Panc1 (cell line): ENCODE results near the gene SMURF1. TPM values are rescaled to one million over a fixed set of nuclear protein-coding genes. Genes with fewer than 3 reads are reported as not detected.

Experiments
- ATAC-seq: fragments of 200-7000 bp; cut with Tn5 transposase; 2 replicates; pipeline ENCODE4 v1.9.1; 2020; ENCODE audit warnings: mild to moderate bottlenecking, moderate library complexity
- BruUV-seq: library from RNA; stranded (reverse); fragments of 400-500 nt; replicated peaks from 2 replicates; lab custom pipeline; 2021; lab: Mats Ljungman, UMichigan
- CTCF ChIA-PET: fragments of 300-600 bp; sonication (Branson Sonifier 250); formaldehyde crosslinking; loops from one replicate; lab custom pipeline; 2022; ENCODE audit warnings: antibody characterized with exemption; lab: Charles Lee
- POLR2A ChIA-PET: fragments of 300-600 bp; sonication (Branson Sonifier 250); formaldehyde crosslinking; loops from one replicate; lab custom pipeline; 2022; ENCODE audit warnings: antibody characterized with exemption; lab: Charles Lee
- DNase-seq: peaks from one replicate; pipeline ENCODE4 v3.0.0-alpha.2; 2010; ENCODE audit warnings: low read depth, low spot score
- H3K27ac ChIP-seq: 2 replicates; pipeline ENCODE4 v1.5.1; 2011; ENCODE audit warnings: mild to moderate bottlenecking, low read length, inconsistent platforms
- H3K27me3 ChIP-seq: fragments of 200-500 bp; sonication (Bioruptor generic); 2 replicates; pipeline ENCODE4 v1.6.0; 2014; ENCODE audit warnings: low read length, inconsistent platforms; ENCODE audit not compliant: control insufficient read depth, insufficient read depth
- H3K36me3 ChIP-seq: fragments of 200-500 bp; sonication (Bioruptor generic); 2 replicates; pipeline ENCODE4 v1.5.1; 2014; ENCODE audit warnings: inconsistent platforms, mild to moderate bottlenecking, low read length, moderate library complexity; ENCODE audit not compliant: control insufficient read depth, insufficient read depth
- H3K4me1 ChIP-seq: 2 replicates; pipeline ENCODE4 v1.5.1; 2011; ENCODE audit warnings: inconsistent platforms, mild to moderate bottlenecking, low read length, moderate library complexity; ENCODE audit not compliant: control insufficient read depth, insufficient read depth
- H3K4me3 ChIP-seq, 2 experiments: 2 replicates each; pipeline ENCODE4 v1.5.1; 2011 to 2012; ENCODE audit warnings: low read depth in 2 of 2, low read length in 2 of 2, mild to moderate bottlenecking in 2 of 2, inconsistent platforms in 1 of 2, moderate library complexity in 1 of 2
- H3K9me3 ChIP-seq: fragments of 200-500 bp; sonication (Bioruptor generic); 2 replicates; pipeline ENCODE4 v1.5.1; 2014; ENCODE audit warnings: low read depth, mild to moderate bottlenecking, inconsistent platforms, low read length, moderate library complexity; ENCODE audit not compliant: control insufficient read depth, insufficient read depth
- POLR2AphosphoS5 ChIP-seq: IDR thresholded peaks from 2 replicates; pipeline ENCODE4 v1.6.1; 2012; ENCODE audit warnings: mild to moderate bottlenecking, low read depth, low read length, moderate library complexity
- REST ChIP-seq, 2 experiments: IDR thresholded peaks; 2 replicates each; pipeline ENCODE4 v1.6.1; 2011 to 2012; ENCODE audit warnings: low read depth in 2 of 2, control low read depth in 1 of 2, low read length in 1 of 2, mild to moderate bottlenecking in 1 of 2, moderate library complexity in 1 of 2; ENCODE audit not compliant: insufficient read depth in 1 of 2
- SIN3A ChIP-seq: IDR thresholded peaks from 2 replicates; pipeline ENCODE4 v1.6.1; 2012; ENCODE audit warnings: low read depth, mild to moderate bottlenecking, low read length, moderate library complexity, borderline replicate concordance; ENCODE audit not compliant: insufficient read depth
- TCF7L2 ChIP-seq: IDR thresholded peaks from 2 replicates; pipeline ENCODE4 v1.6.1; 2011; ENCODE audit warnings: mild to moderate bottlenecking, low read depth, low read length, inconsistent platforms
- in situ Hi-C: cut with HindIII; loops from 2 replicates; pipeline ENCODE4 v1.10.0; 2016; ENCODE audit warnings: low sequenced_read_pairs, low pct_unique_long_range_greater_than_20kb
- intact Hi-C: fragments of 100-400 bp; cut with micrococcal nuclease; formaldehyde crosslinking; loops from one replicate; pipeline ENCODE4 v1.10.0; 2022; ENCODE audit not compliant: unreplicated experiment
- total RNA-seq: library from RNA; stranded (reverse); gene quantifications from one replicate; pipeline ENCODE4 v1.2.1, GENCODE V29; 2021; ENCODE audit not compliant: unreplicated experiment
- TF ChIP-seq, protein P1 (sequence below): fragments of 450-650 bp; IDR thresholded peaks from 2 replicates; pipeline ENCODE4 v1.5.1; 2017; ENCODE audit warnings: mild to moderate bottlenecking

Gene SMURF1
- total RNA-seq, 1 experiment from 2014 or later: 47.0 TPM

GRCh38 chr7:99083733-99084132 lies 60.2 kb downstream of the SMURF1 start:
- ATAC-seq: no peak
- in situ Hi-C loops (no loop called here), intact Hi-C loops (no loop called here)
- CTCF ChIA-PET: no interaction called here
- no peaks in the 10 kb centered on the region; the same call in 1 of the 2 replicates for H3K36me3 ChIP-seq
- no peak overlapping the region for H3K4me3 ChIP-seq
- BruUV-seq: no TSS peak
- no peak overlapping the region for H3K27ac ChIP-seq
- TF ChIP-seq SIN3A: no peak
- TF ChIP-seq, protein P1, sequence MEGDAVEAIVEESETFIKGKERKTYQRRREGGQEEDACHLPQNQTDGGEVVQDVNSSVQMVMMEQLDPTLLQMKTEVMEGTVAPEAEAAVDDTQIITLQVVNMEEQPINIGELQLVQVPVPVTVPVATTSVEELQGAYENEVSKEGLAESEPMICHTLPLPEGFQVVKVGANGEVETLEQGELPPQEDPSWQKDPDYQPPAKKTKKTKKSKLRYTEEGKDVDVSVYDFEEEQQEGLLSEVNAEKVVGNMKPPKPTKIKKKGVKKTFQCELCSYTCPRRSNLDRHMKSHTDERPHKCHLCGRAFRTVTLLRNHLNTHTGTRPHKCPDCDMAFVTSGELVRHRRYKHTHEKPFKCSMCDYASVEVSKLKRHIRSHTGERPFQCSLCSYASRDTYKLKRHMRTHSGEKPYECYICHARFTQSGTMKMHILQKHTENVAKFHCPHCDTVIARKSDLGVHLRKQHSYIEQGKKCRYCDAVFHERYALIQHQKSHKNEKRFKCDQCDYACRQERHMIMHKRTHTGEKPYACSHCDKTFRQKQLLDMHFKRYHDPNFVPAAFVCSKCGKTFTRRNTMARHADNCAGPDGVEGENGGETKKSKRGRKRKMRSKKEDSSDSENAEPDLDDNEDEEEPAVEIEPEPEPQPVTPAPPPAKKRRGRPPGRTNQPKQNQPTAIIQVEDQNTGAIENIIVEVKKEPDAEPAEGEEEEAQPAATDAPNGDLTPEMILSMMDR: no peak
- no peak for TF ChIP-seq POLR2AphosphoS5
- TF ChIP-seq REST (IDR thresholded peaks at IDR 0.05; ENCODE audit: insufficient read depth in 1 of 2, low read depth in 2 of 2, low read length in 1 of 2): no peak
- no peak for TF ChIP-seq TCF7L2
- H3K4me1 ChIP-seq: peaks cover 14% of the 10 kb centered on the region
- no peaks in the 10 kb centered on the region for H3K9me3 ChIP-seq
- POLR2A ChIA-PET: no interaction called here
- H3K27me3 ChIP-seq: no peaks in the 10 kb centered on the region
- DNase-seq: no peak

GRCh38 chr7:99083068-99083651 lies 60.7 kb downstream of the SMURF1 start:
- ChIA-PET CTCF (no interaction called here), POLR2A (no interaction called here)
- Histone ChIP-seq H3K27ac (no peak overlapping the region), H3K9me3 (no peaks in the 10 kb centered on the region), H3K36me3 (no peaks in the 10 kb centered on the region; the same call in 1 of the 2 replicates), H3K4me3 (no peak overlapping the region), H3K4me1 (peaks cover 14% of the 10 kb centered on the region), H3K27me3 (no peaks in the 10 kb centered on the region)
- no peak for TF ChIP-seq TCF7L2
- TF ChIP-seq, protein P1: no peak
- no peak for TF ChIP-seq POLR2AphosphoS5
- in situ Hi-C loops (no loop called here), intact Hi-C loops (no loop called here)
- ATAC-seq (no peak), DNase-seq (no peak)
- BruUV-seq: no TSS peak
